HepG2 (cell line): ENCODE data around the gene COPS7A. TPM values are rescaled to one million over a fixed set of nuclear protein-coding genes. Genes with fewer than 3 reads are reported as not detected.

ENCODE experiments used
- ATAC-seq: fragments of 200-7000 bp; cut with Tn5 transposase; 3 replicates; pipeline ENCODE4 v1.9.1; 2020; ENCODE audit warnings: mild to moderate bottlenecking, moderate library complexity
- BruUV-seq: library from RNA; stranded (reverse); fragments of 400-500 nt; replicated peaks from 2 replicates; lab custom pipeline; 2021; lab: Mats Ljungman, UMichigan
- CTCF ChIA-PET: fragments of 300-600 bp; formaldehyde crosslinking; extraction: SDS; loops from one replicate; lab custom pipeline; 2021; ENCODE audit warnings: low total read pairs, inconsistent platforms, low intra/inter-chr PET ratio; lab: Yijun Ruan, JAX
- POLR2A ChIA-PET: fragments of 350-600 bp; sonication (Branson Sonifier 250); formaldehyde crosslinking; loops from one replicate; lab custom pipeline; 2020; ENCODE audit warnings: antibody characterized with exemption, inconsistent platforms; lab: Yijun Ruan, JAX
- DNase-seq: peaks from one replicate; pipeline ENCODE4 v3.0.0-alpha.2; 2015; ENCODE audit warnings: low spot score
- FAIRE-seq: peaks from 3 replicates; lab custom pipeline; 2011; peaks lifted over from hg19 to GRCh38; lab: Jason Lieb, UNC
- H2AFZ ChIP-seq: one replicate; pipeline ENCODE4 v1.6.1; 2011; ENCODE audit warnings: low read length, inconsistent platforms
- H3K27ac ChIP-seq: fragments of 300-600 bp; 3 replicates; pipeline ENCODE4 v1.8.0; 2011; ENCODE audit warnings: mixed run types, mild to moderate bottlenecking, mixed read lengths, low read length, inconsistent platforms; ENCODE audit not compliant: insufficient read depth; ENCODE audit errors: extremely low read length
- H3K27me3 ChIP-seq, 2 experiments: fragments of 200-600 bp in 1 of 2; 2 replicates in 1 of 2; 3 replicates in 1 of 2; pipeline versions ENCODE4 v1.6.0 to v1.8.0; 2011; ENCODE audit warnings: low read length in 2 of 2, mild to moderate bottlenecking in 2 of 2, moderate library complexity in 2 of 2, inconsistent platforms in 1 of 2; ENCODE audit not compliant: insufficient read depth in 2 of 2, control insufficient read depth in 1 of 2
- H3K36me3 ChIP-seq, 2 experiments: fragments of 200-600 bp in 1 of 2; replicated peaks in 1 of 2; 2 replicates in 1 of 2; 3 replicates in 1 of 2; pipeline versions ENCODE4 v1.5.1 to v1.8.0; 2011; ENCODE audit warnings: low read length in 2 of 2, inconsistent platforms in 1 of 2; ENCODE audit not compliant: insufficient read depth in 2 of 2, control insufficient read depth in 1 of 2
- H3K4me1 ChIP-seq: 2 replicates; pipeline ENCODE4 v1.5.1; 2012; ENCODE audit warnings: low read length, inconsistent platforms; ENCODE audit not compliant: insufficient read depth
- H3K4me2 ChIP-seq: 2 replicates; pipeline ENCODE4 v1.6.0; 2011; ENCODE audit warnings: low read depth, low read length, inconsistent platforms
- H3K4me3 ChIP-seq, 3 experiments: fragments of 200-600 bp in 1 of 3; sonication (generic), shearing (Covaris generic) in 1 of 3; replicated peaks in 1 of 3; 2 replicates each; pipeline ENCODE4 v1.5.1; 2011 to 2016; ENCODE audit warnings: low read length in 3 of 3, inconsistent platforms in 2 of 3, low read depth in 2 of 3, mild to moderate bottlenecking in 2 of 3, control low read depth in 1 of 3, mixed read lengths in 1 of 3; ENCODE audit not compliant: insufficient read depth in 1 of 3
- H3K79me2 ChIP-seq: one replicate; pipeline ENCODE4 v1.6.1; 2011; ENCODE audit warnings: low read length, inconsistent platforms; ENCODE audit not compliant: insufficient read depth
- H3K9ac ChIP-seq: 2 replicates; pipeline ENCODE4 v1.6.0; 2011; ENCODE audit warnings: mild to moderate bottlenecking, low read depth, low read length, inconsistent platforms; ENCODE audit not compliant: insufficient read depth
- H3K9me3 ChIP-seq: 2 replicates; pipeline ENCODE4 v1.5.1; 2012; ENCODE audit warnings: mild to moderate bottlenecking, low read length
- H4K20me1 ChIP-seq: 2 replicates; pipeline ENCODE4 v1.6.0; 2011; ENCODE audit warnings: inconsistent platforms, mild to moderate bottlenecking, low read length, moderate library complexity; ENCODE audit not compliant: insufficient read depth
- MAZ ChIP-seq, 2 experiments: sonication (generic) in 1 of 2; formaldehyde crosslinking in 1 of 2; IDR thresholded peaks; 2 replicates each; pipeline versions ENCODE4 v1.5.0 to v1.6.1; 2012 to 2020; ENCODE audit warnings: low read depth in 2 of 2, mild to moderate bottlenecking in 2 of 2, borderline replicate concordance in 1 of 2, improper control_type of control experiment in 1 of 2, low read length in 1 of 2, missing genetic modification reagents in 1 of 2, moderate library complexity in 1 of 2
- ZBTB40 ChIP-seq, 2 experiments: fragments of 450-650 bp in 1 of 2; sonication (generic) in 1 of 2; formaldehyde crosslinking in 1 of 2; IDR thresholded peaks; 2 replicates each; pipeline versions ENCODE4 v1.6.1 to v1.8.0; 2016 to 2022; ENCODE audit warnings: antibody characterized with exemption in 1 of 2, mild to moderate bottlenecking in 1 of 2, missing genetic modification reagents in 1 of 2
- ZFP91 ChIP-seq: sonication (generic); formaldehyde crosslinking; IDR thresholded peaks from 2 replicates; pipeline ENCODE4 v1.9.0; 2022; ENCODE audit warnings: missing genetic modification reagents, mild to moderate bottlenecking, borderline replicate concordance
- ZNF205 ChIP-seq: IDR thresholded peaks from 2 replicates; pipeline ENCODE4 v1.6.1; 2018; ENCODE audit warnings: missing biosample characterization, missing genetic modification reagents
- ZNF552 ChIP-seq: sonication (generic); formaldehyde crosslinking; IDR thresholded peaks from 2 replicates; pipeline ENCODE4 v1.9.0; 2022; ENCODE audit warnings: missing genetic modification reagents, mild to moderate bottlenecking, borderline replicate concordance
- ZNF574 ChIP-seq: sonication (generic); formaldehyde crosslinking; IDR thresholded peaks from 2 replicates; pipeline ENCODE4 v1.4.0; 2020; ENCODE audit warnings: missing genetic modification reagents
- ZNF597 ChIP-seq: sonication (generic); formaldehyde crosslinking; IDR thresholded peaks from 2 replicates; pipeline ENCODE4 v1.5.0; 2020; ENCODE audit warnings: missing genetic modification reagents
- WGBS: methylation state at CpG from one replicate; pipeline ENCODE4 v1.1.6; 2017; ENCODE audit warnings: low lambda C conversion rate; 5-methylcytosine and 5-hydroxymethylcytosine counted together
- in situ Hi-C: cut with HindIII; loops from 2 replicates; pipeline ENCODE4 v1.10.0; 2017; ENCODE audit warnings: low pct_unique_long_range_greater_than_20kb; ENCODE audit not compliant: extremely low pct_ligation_motif_present
- intact Hi-C: fragments of 100-400 bp; cut with micrococcal nuclease; formaldehyde crosslinking; loops from one replicate; pipeline ENCODE4 v1.10.0; 2022; ENCODE audit not compliant: unreplicated experiment
- polyA plus RNA-seq, 8 experiments: library from polyadenylated mRNA; depleted of rRNA in 3 of 8; stranded (reverse) in 7 of 8; unstranded in 1 of 8; fragments of >200 nt; fragmentation: Illumina TruSeq in 4 of 8; extraction: Trizol in 4 of 8; gene quantifications; 2 replicates each; pipeline versions ENCODE4 v1.2.1 to v1.2.3, GENCODE V29; 2011 to 2016; ENCODE audit warnings: low read depth in 4 of 8, missing spikeins in 1 of 8, mixed read lengths in 1 of 8; ENCODE audit not compliant: insufficient read depth in 1 of 8
- total RNA-seq, 5 experiments: library from RNA; depleted of rRNA; stranded (reverse); fragments of >200 nt; fragmentation: Illumina TruSeq; extraction: Trizol; gene quantifications; 2 replicates each; pipeline ENCODE4 v1.2.3, GENCODE V29; 2016; ENCODE audit warnings: low read depth in 1 of 5

The COPS7A gene
- total and polyA plus RNA-seq, 2 of the 13 experiments (the other 11 are each of a cell fraction or from before 2014, with no cell fraction given) = 40.0 to 73.6 TPM

- Histone ChIP-seq H2AFZ (no peak within 1 kb of the TSS), H3K4me1 (peaks cover 27% of the 10 kb centered on the region), H3K36me3 (no peaks in the 10 kb centered on the region), H3K9ac (peak within 1 kb of the TSS; percentile 40), H3K27me3 (peaks cover 6 to 64% of the 10 kb centered on the region in 2 experiments), H3K4me3 (peak within 1 kb of the TSS; percentile 40 to 74 (median 45); a peak in 5 of 6 replicates), H3K9me3 (no peaks in the 10 kb centered on the region), H3K4me2 (peak within 1 kb of the TSS; percentile 94), H4K20me1 (no peaks in the 10 kb centered on the region), H3K27ac (no peak within 1 kb of the TSS), H3K79me2 (no peaks in the 10 kb centered on the region)
- WGBS = 2% methylated on average over 21 of the region's 43 CpGs
- no TSS peak for BruUV-seq
- ATAC-seq = peak; percentile 63
- in situ Hi-C loops = no loop called here
- ChIA-PET POLR2A (no interaction called here), CTCF (no interaction called here)
- no peak for FAIRE-seq
- DNase-seq = no peak
- intact Hi-C loops = no loop called here
- TF ChIP-seq ZNF597 (CRISPR knock-in tag) (no peak), ZNF552 (CRISPR knock-in tag) (no peak), ZFP91 (CRISPR knock-in tag) (no peak), ZNF574 (peak; percentile 14; the same call in 1 of the 2 replicates), ZNF205 (CRISPR knock-in tag) (no peak), ZBTB40 (IDR thresholded peaks at IDR 0.05) (no peak), ZBTB40 (CRISPR knock-in tag; IDR thresholded peaks at IDR 0.05) (no peak), MAZ (IDR thresholded peaks at IDR 0.05; ENCODE audit: borderline replicate concordance, low read depth, low read length) (no peak), MAZ (CRISPR knock-in tag; IDR thresholded peaks at IDR 0.05; ENCODE audit: low read depth) (peak; percentile 6; the same call in 1 of the 2 replicates)
Observed at GRCh38 chr12:6700646-6701051, 23.2 kb upstream of the COPS7A start, which contains the start of gene PIANP. Gene PIANP, minus strand, starts transcription at chr12:6700815. Its CDS starts 2,754 bp downstream, at chr12:6698061.
